Common myeloid progenitor, CD34-positive (primary cell): ENCODE data around the gene MS4A2.
"Not testable (repeated sequence)": the region's sequence is repeated elsewhere in the genome, so short reads cannot be mapped to it uniquely, and the experiment has no call there.

ENCODE experiments used
- CTCF ChIA-PET: fragments of 350-600 bp; sonication (Branson Sonifier 250); formaldehyde crosslinking; loops from one replicate; lab custom pipeline; 2021; ENCODE audit warnings: antibody characterized with exemption; lab: Charles Lee
- POLR2A ChIA-PET: fragments of 350-600 bp; sonication (Branson Sonifier 250); formaldehyde crosslinking; loops from one replicate; lab custom pipeline; 2021; ENCODE audit warnings: antibody characterized with exemption; lab: Charles Lee
- DNase-seq, 3 donors: peaks; one replicate each; pipeline versions ENCODE4 v3.0.0 to v3.0.0-alpha.2; 2013
- H3K27ac ChIP-seq, 2 experiments: 1 replicate in 1 of 2; 2 replicates in 1 of 2; pipeline ENCODE4 v1.7.0; 2013; ENCODE audit warnings: inconsistent platforms in 2 of 2, low read length in 2 of 2, mild to moderate bottlenecking in 2 of 2, low read depth in 1 of 2, moderate library complexity in 1 of 2; ENCODE audit not compliant: severe bottlenecking in 2 of 2, insufficient read depth in 1 of 2, poor library complexity in 1 of 2
- H3K27me3 ChIP-seq, 5 experiments: replicated peaks in 2 of 5; 1 replicate in 3 of 5; 2 replicates in 2 of 5; pipeline versions ENCODE4 v1.6.1 to v1.7.0; 2013; ENCODE audit warnings: low read length in 4 of 5, mild to moderate bottlenecking in 2 of 5, moderate library complexity in 2 of 5, inconsistent platforms in 1 of 5; ENCODE audit not compliant: insufficient read depth in 5 of 5, control insufficient read depth in 4 of 5
- H3K36me3 ChIP-seq, 4 experiments: 1 replicate in 2 of 4; 2 replicates in 2 of 4; pipeline versions ENCODE4 v1.6.1 to v1.7.0; 2013; ENCODE audit warnings: low read length in 3 of 4, control low read depth in 1 of 4, mild to moderate bottlenecking in 1 of 4; ENCODE audit not compliant: control insufficient read depth in 4 of 4, insufficient read depth in 4 of 4
- H3K4me1 ChIP-seq, 4 experiments: 1 replicate in 3 of 4; 2 replicates in 1 of 4; pipeline versions ENCODE4 v1.6.1 to v1.7.1; 2013; ENCODE audit warnings: low read length in 3 of 4, mild to moderate bottlenecking in 3 of 4, control low read depth in 1 of 4, inconsistent platforms in 1 of 4, moderate library complexity in 1 of 4; ENCODE audit not compliant: control insufficient read depth in 4 of 4, insufficient read depth in 4 of 4; ENCODE audit errors: control extremely low read depth in 1 of 4
- H3K4me3 ChIP-seq, 7 experiments: 1 replicate in 4 of 7; 2 replicates in 3 of 7; pipeline versions ENCODE4 v1.5.1 to v1.7.0; 2013; ENCODE audit warnings: mild to moderate bottlenecking in 7 of 7, low read length in 6 of 7, moderate library complexity in 6 of 7, inconsistent platforms in 2 of 7, low read depth in 2 of 7, control low read depth in 1 of 7; ENCODE audit not compliant: insufficient read depth in 4 of 7, control insufficient read depth in 1 of 7; ENCODE audit errors: extremely low read depth in 1 of 7
- H3K9me3 ChIP-seq, 5 experiments: 1 replicate in 4 of 5; 2 replicates in 1 of 5; pipeline versions ENCODE4 v1.6.1 to v1.7.1; 2013; ENCODE audit warnings: low read length in 4 of 5, mild to moderate bottlenecking in 2 of 5, inconsistent platforms in 1 of 5, low read depth in 1 of 5, moderate library complexity in 1 of 5; ENCODE audit not compliant: control insufficient read depth in 4 of 5, insufficient read depth in 2 of 5; ENCODE audit errors: control extremely low read depth in 1 of 5
- WGBS: methylation state at CpG from one replicate; pipeline ENCODE4 v1.1.5; 2013; ENCODE audit not compliant: insufficient coverage; 5-methylcytosine and 5-hydroxymethylcytosine counted together

MS4A2 gene

DNA sequence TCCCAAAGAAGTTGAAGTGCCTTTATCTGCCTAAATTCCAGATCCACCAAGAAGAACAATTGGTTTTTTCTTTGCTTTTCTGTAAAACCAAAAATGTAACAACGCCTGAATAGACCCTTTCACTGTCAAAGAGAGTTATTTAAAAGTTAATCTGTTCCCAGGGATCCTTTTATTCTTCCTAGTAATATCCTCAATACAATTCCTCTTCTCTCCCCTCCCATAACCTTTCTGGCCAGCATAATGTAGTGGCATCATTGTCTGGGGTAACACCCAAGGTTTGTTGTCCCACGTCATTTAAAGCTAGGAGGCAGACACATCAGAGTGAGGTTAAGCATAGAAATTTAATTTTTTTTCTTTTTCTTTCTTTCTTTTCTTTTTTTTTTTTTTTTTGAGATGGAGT, 39.9 kb downstream of the MS4A2 start:
- Histone ChIP-seq H3K27me3 (no peaks in the 10 kb centered on the region), H3K27ac (no peak overlapping the region), H3K36me3 (no peaks in the 10 kb centered on the region), H3K9me3 (no peaks in the 10 kb centered on the region), H3K4me3 (no peak overlapping the region), H3K4me1 (peaks cover 3 to 36% (median 12%) of the 10 kb centered on the region in 4 experiments)
- ChIA-PET CTCF (interaction anchor here (1.5 kb wide), 1 partner anchor 305 kb away, joined by 5 read pairs; no protein-coding TSS in a partner anchor), POLR2A (no interaction called here)
- DNase-seq, result no peak
- no CpG with 5 or more reads among the region's 2 CpGs for WGBS

DNA sequence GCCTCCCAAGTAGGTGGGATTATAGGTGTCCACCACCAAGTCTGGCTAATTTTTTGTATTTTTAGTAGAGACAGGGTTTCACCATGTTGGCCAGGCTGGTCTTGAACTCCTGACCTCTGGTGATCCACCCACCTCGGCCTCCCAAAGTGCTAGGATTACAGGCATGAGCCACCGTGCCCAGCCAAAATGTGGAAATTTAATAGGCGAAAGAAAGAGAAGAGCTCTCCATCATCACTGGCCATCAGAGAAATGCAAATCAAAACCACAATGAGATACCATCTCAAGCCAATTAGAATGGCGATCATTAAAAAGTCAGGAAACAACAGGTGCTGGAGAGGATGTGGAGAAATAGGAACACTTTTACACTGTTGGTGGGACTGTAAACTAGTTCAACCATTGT, 40.4 kb downstream of the MS4A2 start:
- H3K4me3 ChIP-seq, H3K9me3 ChIP-seq, DNase-seq, H3K27ac ChIP-seq, H3K36me3 ChIP-seq, POLR2A ChIA-PET, H3K27me3 ChIP-seq: not testable (repeated sequence)
- peaks cover 3 to 31% (median 11%) of the 10 kb centered on the region in 4 experiments for H3K4me1 ChIP-seq
- CTCF ChIA-PET, result interaction anchor here (1.5 kb wide), 1 partner anchor 306 kb away, joined by 5 read pairs; no protein-coding TSS in a partner anchor
- no CpG with 5 or more reads among the region's 4 CpGs for WGBS

DNA sequence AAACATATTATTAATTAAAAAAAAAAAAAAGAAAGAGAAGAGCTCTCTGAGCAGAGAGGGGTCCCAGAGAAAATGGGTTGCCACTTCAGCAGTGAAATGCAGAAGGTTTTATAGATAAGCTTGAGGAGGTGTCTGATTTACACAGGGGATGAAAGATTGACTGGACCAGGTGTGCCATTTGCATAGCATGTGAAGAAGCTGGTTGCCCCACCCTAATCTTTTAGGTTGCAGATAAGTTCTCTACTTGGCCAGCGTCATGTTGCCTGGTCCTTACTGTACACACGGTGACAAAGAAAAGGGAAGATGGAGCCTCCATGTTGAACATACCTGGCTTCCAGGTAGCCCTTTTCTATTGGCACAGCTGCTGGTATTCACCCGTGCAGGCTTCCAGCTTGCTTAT, 41.4 kb downstream of the MS4A2 start:
- Histone ChIP-seq H3K27me3 (no peaks in the 10 kb centered on the region), H3K4me1 (peaks cover 3 to 22% (median 7%) of the 10 kb centered on the region in 4 experiments), H3K36me3 (no peaks in the 10 kb centered on the region), H3K27ac (no peak overlapping the region), H3K9me3 (peaks cover 0 to 8% (median 6%) of the 10 kb centered on the region in 5 experiments), H3K4me3 (no peak overlapping the region)
- WGBS, result 57% methylated on average over 2 of the region's 3 CpGs
- CTCF ChIA-PET, result interaction anchor here (0.9 to 1.3 kb wide), 3 partner anchors 305 to 313 kb away, joined by 3 to 7 read pairs (median 4); no protein-coding TSS in a partner anchor
- DNase-seq, result peak in 1 of 3 donors; percentile 46
- POLR2A ChIA-PET, result no interaction called here

DNA sequence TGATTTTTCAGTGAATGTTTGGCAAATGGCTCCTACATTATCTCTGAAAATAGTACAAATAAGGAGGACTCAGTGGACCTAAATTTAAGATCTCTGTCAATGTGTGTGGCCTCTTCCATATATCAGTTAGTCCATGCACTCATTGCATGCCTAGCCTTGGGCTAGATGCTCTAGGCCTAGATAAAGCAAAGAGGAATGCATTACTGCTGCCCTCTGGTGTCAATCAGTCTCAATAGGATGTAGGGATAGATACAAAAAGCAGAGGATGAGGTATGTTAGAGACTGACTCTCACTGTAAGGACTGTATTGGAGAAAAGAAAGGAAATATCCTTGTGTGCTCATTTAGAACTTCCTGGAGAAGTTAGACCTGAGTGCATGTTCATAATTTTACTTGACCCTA, 42.0 kb downstream of the MS4A2 start:
- Histone ChIP-seq H3K36me3 (no peaks in the 10 kb centered on the region), H3K27me3 (no peaks in the 10 kb centered on the region), H3K9me3 (peaks cover 0 to 8% (median 6%) of the 10 kb centered on the region in 5 experiments), H3K4me3 (no peak overlapping the region), H3K4me1 (peaks cover 0 to 16% (median 4%) of the 10 kb centered on the region in 4 experiments), H3K27ac (no peak overlapping the region)
- ChIA-PET CTCF (interaction anchor here (1.0 to 1.3 kb wide), 4 partner anchors 300 to 307 kb away, joined by 3 to 7 read pairs (median 4); no protein-coding TSS in a partner anchor), POLR2A (no interaction called here)
- peak; percentile 67 to 75 (median 73) for DNase-seq

DNA sequence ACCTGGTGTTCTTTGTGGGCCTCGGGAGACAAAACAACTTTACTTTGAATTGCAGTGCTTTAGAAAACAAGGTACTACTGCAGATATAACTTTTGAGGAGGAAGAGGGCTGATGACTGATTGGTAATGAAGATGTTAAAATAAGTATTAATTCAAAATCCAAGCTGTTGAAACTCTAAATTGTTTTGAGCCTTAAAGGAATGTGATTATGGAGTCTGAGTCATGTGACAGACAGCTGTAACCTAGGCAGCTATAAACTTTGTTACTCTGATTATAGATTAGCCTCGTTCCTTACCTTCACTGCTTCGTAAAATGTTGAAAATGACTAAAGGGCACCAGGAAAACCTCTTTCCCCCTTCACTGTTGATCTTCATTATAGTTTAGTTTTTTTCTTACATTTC, 43.4 kb downstream of the MS4A2 start:
- 89% methylated on average over 3 of the region's 3 CpGs for WGBS
- ChIA-PET POLR2A (no interaction called here), CTCF (interaction anchor here (0.8 to 1.4 kb wide), 3 partner anchors 309 to 367 kb away, joined by 3 read pairs; no protein-coding TSS in a partner anchor)
- Histone ChIP-seq H3K27ac (no peak overlapping the region), H3K9me3 (peaks cover 0 to 9% (median 6%) of the 10 kb centered on the region in 5 experiments), H3K4me1 (peaks cover 0 to 16% (median 2%) of the 10 kb centered on the region in 4 experiments), H3K27me3 (no peaks in the 10 kb centered on the region), H3K36me3 (no peaks in the 10 kb centered on the region), H3K4me3 (no peak overlapping the region)
- no peak for DNase-seq

DNA sequence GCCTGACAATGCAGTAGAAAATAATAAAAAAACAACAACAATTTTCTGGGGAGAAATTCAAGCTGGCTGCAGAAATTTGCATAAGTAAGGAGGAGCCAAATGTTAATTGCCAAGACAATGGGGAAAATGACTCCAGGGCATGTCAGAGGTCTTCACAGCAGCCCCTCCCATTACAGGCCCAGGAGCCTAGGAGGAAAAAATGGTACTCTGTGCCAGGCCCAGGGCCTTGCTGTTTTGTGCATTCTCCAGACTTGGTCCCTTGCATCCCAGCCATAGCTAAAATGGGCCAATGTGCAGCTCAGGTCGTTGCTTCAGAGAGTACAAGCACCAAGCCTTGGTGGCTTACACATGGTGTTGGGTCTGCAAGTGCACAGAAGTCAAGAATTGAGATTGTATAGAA, 45.5 kb downstream of the MS4A2 start:
- no CpG with 5 or more reads among the region's 1 CpG for WGBS
- Histone ChIP-seq H3K9me3 (peaks cover 0 to 11% (median 6%) of the 10 kb centered on the region in 5 experiments), H3K4me3 (no peak overlapping the region), H3K4me1 (peaks cover 0 to 5% (median 2%) of the 10 kb centered on the region in 4 experiments), H3K36me3 (no peaks in the 10 kb centered on the region), H3K27me3 (no peaks in the 10 kb centered on the region), H3K27ac (no peak overlapping the region)
- POLR2A ChIA-PET, result no interaction called here
- CTCF ChIA-PET, result no interaction called here
- no peak for DNase-seq

DNA sequence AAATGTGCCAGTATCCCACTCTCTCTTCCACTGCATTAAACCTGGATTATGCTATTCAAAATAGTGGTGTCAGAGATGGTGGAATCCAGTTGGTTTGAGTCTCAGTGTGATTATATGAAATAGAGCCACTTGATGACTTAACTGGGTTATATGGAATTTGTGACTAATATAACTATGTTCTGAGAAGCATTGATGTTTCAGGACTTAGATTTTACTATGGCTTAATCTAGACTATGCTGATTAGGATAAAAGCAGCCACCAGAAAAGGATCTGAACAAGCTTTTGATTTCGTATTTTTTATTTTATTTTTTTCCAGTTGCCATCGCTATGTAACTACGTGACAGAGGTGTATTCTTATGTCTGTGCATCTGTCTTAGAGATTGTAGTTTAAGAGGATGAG, 55.3 kb downstream of the MS4A2 start:
- Histone ChIP-seq H3K27ac (no peak overlapping the region), H3K4me1 (no peaks in the 10 kb centered on the region), H3K9me3 (no peaks in the 10 kb centered on the region), H3K4me3 (no peak overlapping the region), H3K36me3 (no peaks in the 10 kb centered on the region), H3K27me3 (no peaks in the 10 kb centered on the region)
- POLR2A ChIA-PET, result no interaction called here
- 97% methylated on average over 3 of the region's 3 CpGs for whole genome bisulfite sequencing
- DNase-seq, result no peak
- CTCF ChIA-PET, result no interaction called here
